Nucleus accumbens (tissue), 56 donors: Measurements from ENCODE around the gene MBOAT1.
"Not testable (repeated sequence)": the region's sequence is repeated elsewhere in the genome, so short reads cannot be mapped to it uniquely, and the experiment has no call there.

Experiments used
- DNase-seq, 56 donors: peaks; one replicate each; lab custom pipeline; 2025; lab: John Stamatoyannopoulos, UW

MBOAT1 gene, protein sequence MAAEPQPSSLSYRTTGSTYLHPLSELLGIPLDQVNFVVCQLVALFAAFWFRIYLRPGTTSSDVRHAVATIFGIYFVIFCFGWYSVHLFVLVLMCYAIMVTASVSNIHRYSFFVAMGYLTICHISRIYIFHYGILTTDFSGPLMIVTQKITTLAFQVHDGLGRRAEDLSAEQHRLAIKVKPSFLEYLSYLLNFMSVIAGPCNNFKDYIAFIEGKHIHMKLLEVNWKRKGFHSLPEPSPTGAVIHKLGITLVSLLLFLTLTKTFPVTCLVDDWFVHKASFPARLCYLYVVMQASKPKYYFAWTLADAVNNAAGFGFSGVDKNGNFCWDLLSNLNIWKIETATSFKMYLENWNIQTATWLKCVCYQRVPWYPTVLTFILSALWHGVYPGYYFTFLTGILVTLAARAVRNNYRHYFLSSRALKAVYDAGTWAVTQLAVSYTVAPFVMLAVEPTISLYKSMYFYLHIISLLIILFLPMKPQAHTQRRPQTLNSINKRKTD

DNA sequence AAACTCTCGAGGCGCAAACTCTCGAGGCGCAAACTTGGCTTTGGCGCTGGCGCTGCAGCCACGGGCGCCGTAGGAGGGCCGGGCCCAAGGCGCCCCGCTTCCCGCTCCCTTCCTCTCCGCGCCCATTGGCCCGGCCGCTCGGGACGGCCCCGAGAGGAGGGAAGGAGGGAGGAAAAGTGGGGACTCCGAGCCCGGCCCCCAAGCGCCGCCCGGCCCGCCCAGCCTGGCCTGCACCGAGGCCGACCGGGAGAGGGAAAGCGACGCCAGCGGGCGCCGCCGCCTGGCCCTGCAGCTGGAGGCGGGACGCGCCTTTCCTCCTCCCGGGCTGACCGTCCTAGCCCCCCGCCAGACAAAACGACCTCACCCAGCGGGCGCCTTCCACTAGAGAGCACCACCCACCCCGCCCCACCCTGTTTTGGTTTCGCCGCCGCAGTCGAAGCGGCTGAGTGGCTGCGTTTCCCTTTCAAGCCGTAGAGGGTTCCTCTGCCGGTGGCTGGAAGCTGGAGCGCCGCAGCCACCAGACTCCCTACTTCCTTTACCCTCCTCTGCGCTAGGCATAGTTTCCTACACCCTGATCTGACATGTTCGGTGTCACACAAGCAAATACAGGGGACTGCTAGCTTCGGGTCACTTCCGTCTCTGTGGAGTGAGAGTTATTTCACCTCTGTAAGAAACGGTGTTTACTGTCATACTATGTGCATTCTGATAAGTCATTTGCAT lies at the start of gene MBOAT1:
TSS of gene MBOAT1 (minus strand) at position 78 of the 720 bp plus-strand sequence. CDS start 235 bp downstream, outside the sequence.
- DNase-seq, result peak in 54 of 56 donors; percentile 15 to 84 (median 57)

DNA sequence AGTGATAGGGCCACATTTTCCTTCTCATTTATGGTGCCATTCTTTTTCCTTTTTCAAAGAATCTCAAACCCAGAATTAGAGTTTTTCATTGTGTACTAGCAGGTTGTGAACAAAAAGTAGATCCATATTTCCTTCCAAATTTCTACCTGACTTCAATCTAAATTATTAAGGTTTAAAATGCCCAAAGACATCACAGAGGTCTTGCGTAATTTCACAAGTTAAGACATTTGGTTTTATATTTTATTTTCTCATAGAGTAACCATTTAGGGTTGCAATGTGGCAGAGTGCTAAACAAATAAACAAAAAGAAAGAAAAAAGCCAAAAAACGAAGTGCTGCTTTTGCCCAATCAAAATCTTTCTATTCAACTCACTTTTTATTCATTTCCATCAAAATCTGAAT lies 49.4 kb upstream of the MBOAT1 start:
- no peak for DNase-seq

DNA sequence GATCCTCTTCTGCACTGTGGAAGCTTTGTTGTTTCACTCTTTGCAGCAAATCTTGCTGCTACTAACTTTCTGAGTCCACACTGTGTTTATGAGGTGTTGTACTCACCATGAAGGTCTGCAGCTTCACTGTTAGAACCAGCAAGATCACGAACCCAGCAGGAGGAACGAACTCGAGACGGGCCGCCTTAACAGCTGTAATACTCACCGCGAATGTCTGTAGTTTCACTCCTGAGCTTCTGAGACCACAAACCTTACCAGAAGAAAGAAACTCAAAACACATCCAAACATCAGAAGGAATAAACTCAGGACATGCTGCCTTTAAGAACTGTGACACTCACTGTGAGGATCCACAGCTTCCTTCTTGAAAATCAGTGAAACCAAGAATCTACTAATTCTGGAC lies 48.1 kb upstream of the MBOAT1 start:
- DNase-seq, result no peak

DNA sequence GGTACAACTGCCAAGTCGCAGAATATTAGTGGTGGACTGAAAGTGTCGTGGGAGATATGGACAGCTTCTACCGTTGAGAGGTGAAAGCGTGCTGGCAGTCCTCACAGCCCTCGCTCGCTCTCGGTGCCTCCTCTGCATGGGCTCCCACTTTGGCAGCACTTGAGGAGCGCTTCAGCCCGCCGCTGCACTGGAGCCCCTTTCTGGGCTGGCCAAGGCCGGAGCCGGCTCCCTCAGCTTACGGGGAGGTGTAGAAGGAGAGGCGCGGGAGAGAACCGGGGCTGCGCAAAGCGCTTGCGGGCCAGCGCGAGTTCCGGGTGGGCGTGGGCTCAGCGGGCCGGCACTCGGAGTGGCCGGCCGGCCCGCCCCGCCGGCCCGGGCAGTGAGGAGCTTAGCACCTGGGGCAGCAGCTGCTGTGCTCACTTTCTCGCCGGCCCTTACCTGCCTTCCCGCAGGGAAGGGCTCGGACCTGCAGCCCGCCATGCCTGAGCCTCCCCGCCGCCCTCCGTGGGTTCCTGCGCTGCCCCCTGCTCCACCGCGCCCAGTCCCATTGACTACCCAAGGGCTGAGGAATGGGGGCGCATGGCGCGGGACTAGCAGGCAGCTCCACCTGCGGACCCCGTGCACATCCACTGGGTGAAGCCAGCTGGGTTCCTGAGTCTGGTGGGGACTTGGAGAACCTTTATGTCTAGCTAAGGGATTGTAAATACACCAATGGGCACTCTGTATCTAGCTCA lies 47.2 kb upstream of the MBOAT1 start:
- DNase-seq, result no peak

DNA sequence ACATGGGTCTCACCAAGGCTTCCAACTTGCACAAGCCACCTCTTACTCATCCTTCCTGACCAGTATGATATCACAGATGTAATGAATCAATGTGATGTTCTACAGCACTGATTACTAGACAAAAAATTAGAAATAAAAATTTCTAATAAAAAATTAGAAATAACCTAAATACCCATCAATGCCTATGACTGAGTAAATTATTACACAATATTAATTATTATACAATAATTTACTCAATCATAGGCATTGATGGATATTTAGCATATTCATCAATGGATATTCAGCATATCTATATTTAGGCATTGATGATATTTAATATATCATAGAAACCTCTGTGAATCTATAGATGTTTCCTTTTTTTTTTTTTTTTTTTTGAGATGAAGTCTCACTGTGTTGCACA lies 43.2 kb upstream of the MBOAT1 start:
- no peak for DNase-seq

DNA sequence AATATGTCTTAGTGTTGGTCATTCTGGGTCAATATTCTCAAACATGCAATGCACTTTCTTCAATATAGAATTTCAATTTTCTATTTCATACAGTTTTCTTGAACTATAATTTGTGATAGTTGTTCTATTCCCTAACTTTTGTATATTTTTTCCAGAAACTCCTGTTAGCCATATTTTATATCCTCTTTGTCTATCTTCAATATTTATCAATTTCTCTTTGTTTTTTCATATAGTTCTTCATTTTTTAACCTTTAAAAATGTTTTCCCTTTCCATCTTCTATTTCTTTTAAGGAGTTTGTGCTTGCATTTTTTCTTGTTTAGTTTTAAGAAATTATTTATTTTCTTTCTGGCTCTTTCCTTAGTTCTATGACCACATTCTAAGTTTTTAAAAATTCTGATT lies 42.0 kb upstream of the MBOAT1 start:
- DNase-seq, result no peak

DNA sequence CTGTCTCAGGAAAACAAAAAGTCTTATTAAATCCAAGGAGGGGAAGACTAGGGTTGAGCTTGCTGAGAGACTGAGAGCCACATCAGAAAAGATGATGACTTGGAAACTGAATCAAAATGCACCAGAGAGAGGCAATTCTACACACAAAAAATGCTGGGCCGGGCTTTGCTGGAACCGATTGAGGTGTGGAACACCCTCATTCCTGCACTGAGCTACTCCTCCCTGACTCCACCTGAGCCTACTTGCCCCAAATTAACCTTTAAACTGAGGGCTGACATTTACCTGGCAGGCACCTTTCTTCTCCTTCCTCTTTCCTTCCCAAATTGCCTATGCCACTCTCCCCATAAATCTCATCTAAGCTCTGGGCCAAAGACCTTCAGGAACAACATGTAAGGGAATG lies 40.8 kb upstream of the MBOAT1 start:
- DNase-seq, result no peak

DNA sequence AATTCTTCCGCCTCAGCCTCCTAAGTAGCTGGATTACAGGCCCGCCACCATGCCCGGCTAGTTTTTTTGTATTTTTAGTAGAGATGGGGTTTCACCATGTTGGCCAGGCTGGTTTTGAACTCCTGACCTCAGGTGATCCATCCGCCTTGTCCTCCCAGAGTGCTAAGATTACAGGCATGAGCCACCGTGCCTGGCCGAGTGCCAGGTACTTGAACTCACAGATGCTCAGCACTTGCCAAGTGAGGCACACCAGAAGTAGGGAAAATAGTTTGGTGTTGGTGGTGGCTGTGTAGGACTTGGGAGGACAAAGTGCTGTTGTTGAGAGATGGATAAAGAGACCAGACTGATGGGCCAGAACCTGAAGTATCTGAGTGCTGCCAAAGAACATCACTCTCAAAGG lies 40.0 kb upstream of the MBOAT1 start:
- no peak for DNase-seq

DNA sequence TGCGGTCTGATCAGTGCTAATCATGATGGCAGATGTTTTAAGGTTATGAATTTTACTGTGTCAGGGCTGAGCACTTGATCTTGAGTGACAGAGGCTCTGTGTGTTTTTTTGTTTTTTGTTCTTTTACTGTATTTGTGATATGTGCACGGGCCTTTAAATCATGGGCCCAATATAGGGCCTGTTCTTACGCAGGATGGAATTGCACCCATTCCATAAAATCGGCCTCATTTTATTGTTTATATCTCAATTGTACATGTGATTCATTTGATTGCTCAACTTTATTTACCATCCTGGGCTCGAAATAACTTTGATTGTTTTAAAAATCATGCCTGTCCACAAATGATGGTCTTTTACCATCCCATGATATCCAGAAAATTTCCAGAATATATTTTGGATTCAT lies 39.3 kb upstream of the MBOAT1 start:
- no peak for DNase-seq

DNA sequence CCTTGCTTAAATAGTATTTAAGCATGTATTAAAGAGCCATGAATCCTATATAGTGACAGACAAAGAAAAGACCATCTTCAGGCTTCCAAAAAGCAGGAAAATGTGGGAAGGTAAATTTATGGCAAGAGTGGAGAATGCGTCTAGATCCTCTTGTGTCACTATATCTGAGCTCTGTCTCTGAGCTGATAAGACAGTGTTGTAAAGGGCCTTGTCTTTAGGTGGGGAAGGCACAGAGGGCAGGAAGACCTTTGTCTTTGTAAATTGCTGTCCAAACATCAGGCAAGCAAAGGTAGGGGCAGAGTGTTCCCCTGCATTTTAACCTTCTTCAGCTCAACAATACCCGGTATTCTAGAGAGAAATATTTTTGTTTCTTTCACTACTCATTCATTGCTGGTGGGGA lies 33.9 kb upstream of the MBOAT1 start:
- DNase-seq, result no peak

DNA sequence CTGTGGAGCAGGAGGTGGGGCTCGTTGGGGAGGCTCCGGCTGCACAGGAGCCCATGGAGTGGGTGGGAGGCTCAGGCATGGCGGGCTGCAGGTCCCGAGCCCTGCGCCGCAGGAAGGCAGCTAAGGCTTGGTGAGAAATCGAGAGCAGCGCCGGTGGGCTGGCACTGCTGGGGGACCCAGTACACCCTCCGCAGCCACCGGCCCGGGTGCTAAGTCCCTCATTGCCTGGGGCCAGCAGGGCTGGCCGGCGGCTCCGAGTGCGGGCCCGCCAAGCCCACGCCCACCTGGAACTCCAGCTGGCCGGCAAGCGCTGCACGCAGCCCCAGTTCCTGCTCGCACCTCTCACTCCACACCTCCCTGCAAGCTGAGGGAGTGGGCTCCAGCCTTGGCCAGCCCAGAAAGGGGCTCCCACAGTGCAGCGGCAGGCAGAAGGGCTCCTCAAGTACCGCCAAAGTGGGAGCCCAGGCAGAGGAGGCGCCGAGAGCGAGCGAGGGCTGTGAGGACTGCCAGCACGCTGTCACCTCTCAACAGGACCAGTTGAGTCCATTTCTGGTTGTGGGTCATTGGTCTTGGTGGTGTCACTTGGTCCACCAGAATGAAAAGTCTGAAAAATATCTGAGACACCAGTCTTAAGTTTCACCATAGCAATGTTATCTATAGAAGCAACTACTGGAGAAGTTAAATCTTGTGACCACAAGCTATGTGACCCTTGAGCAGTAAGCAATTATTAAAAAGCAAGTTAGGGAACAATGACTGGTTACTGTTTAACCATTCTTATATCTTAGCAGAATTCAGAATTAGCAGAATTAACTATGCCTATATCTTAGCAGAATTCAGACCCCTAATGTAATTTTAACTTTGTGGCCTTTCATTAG lies 32.8 kb upstream of the MBOAT1 start:
- DNase-seq, result not testable (repeated sequence)

DNA sequence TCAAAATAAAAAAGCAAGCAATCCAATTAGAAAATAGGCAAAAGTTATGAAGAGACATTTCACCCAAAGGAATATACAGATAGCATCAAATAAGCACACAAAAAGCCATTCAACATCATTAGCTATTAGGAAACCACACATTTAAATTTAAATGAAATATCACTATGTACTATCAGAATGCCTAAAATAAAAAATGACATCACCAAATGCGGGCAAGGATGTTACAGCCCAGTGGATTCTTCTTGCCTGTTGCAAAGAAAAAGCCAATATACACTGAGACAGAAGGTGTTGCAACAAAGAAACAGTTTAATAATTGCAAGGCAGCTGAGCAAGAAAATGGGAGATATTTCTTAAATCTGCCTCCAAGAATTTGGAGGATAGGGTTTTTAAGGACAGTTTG lies 31.0 kb upstream of the MBOAT1 start:
- DNase-seq, result no peak

DNA sequence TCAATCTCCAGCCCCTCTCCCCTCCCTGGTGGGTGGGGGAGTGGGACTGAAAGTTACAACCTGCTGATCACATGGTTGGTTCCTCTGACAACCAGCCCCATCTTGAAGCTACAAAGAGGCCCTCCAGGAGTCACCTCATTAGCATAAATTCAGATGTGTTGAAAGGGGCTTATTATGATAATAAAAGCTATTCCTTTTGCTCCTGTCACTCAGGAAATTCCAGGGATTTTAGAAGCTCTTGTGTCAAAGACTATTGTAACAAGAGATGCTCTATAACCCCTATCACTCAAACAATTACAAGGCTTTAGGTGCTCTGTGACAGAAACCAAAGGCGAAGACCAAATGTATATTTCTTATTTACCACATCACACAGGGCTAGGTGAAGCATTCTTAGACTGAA lies 30.1 kb upstream of the MBOAT1 start:
- no peak for DNase-seq

DNA sequence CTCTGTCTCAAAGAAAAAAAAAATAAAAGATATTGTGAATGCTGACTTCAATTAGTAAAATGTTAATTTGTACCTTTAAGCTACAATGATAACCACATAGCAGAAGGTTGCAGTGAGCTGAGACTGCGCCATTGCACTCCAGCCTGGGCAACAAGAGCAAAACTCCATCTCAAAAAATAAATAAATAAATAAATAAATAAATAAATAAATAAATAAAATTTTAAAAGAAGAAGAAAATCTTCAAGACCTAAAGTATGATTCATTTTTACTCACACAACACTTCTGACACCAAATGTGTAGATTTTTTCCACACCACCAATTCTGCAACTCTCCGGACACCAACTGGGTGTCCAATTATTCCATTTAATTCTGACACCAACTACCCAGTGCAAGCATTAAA lies 28.8 kb upstream of the MBOAT1 start:
- no peak for DNase-seq

DNA sequence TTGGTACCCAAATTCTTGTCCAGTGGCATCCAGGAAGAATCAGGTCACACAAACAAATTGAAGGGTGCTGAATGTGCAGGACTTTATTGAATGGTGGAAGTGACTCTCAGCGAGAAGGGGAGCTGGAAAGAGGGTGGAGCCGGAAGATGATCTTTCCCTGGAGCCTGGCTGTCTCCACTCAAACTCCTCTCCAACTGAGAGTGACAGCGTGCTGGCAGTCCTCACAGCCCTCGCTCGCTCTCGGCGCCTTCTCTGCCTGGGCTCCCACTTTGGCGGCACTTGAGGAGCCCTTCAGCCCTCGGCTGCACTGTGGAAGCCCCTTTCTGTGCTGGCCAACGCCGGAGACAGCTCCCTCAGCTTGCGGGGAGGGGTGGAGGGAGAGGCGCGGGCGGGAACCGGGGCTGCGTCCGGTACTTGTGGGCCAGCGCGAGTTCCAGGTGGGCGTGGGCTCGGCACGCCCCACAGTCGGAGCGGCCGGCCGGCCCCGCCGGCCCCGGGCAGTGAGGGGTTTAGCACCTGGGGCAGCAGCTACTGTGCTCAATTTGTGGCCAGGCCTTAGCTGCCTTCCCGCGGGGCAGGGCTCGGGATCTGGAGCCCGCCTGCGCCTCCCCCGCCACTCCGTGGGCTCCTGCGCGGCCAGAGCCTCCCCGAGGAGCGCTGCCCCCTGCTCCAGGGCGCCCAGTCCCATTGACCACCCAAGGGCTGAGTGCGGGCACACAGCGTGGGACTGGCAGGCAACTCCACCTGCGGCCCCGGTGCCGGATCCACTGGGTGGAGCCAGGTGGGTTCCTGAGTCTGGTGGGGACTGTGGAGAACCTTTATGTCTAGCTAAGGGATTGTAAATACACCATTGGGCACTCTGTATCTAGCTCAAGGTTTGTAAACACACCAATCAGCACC lies 26.7 kb upstream of the MBOAT1 start:
- no peak for DNase-seq

DNA sequence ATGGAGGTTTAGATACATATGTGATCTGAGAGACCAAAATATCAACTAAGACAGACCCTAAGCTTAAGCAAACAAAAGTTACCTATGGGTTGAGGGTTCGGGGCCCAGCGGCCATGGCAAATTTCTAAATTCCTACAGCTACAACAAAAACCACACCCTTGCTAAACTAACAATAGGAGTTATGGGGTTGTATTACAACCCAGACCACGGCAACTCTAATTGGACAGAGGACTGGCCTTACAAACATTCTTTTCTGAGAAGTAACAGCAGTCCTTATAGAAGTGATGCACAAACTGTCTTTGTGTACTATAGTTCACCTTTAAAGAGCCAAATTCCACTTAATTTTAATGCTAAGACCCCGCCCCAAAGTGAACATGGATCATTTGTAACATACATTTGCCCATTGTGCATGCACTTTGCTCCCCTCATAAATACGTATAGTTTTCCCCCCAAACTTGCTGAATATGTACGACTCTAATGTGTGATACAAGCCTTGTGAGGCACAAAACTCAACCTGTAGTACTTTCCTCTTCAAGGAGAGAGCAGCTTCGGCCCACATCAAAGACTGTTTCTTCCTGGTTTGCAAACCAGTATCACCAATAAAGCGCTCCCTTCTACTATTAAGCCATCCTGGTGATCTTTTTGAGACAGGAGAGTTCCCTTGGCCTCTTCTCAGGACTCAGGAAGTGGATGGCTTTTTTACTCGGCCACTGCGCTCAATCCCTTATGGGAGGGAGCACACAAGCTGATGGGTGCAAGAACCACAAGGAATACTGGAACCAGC lies 25.6 kb upstream of the MBOAT1 start:
- DNase-seq, result no peak

DNA sequence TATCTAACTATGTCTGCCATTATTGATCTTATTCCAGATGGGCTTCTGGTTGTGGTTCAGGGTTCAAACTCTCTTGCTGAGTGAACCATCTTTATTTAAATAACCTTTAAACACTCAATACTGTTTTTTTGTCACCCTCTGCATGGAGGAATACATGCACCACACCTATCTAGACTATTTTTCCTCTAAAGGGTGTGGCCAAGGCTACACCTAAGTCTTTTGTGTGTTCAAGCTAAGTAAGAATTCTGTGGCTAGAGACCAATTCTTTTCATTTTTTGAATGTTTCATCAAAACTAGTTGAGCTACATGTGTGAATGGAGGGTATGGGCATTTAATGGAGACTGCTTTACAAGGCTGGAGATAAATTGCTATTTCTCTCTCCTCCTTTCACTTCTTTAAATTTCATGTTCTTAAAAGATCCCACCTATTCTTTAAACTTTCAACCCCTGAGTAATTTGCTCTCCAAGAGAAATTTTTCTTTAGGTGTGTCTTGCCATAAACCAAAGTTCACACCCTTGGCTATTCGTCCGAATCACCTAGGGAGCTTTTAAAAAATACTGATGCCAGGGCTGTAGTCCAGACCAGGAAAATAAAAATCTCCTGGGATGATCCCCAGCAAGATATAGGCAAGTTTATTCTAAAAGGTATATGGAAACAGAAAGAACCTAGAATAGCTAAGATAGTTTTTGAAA lies 24.8 kb upstream of the MBOAT1 start:
- no peak for DNase-seq

DNA sequence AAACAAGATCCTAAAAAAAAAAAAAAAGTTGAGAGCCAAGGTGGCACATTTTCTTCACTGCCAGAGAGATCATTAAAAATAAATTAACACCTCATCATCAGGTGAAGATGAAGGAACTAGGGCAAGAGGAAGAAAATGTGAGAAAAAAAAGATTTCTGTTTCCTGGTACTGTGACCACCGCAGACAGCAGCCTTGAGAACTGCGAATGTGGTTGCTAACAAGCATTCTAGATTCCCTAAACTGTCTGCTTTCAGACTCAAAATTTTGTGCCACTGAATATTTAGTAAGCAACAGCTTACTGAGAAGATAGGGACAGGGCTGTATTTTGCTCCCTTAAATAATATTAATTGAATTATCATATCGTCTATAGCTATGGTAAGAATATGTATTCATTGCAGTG lies 24.1 kb upstream of the MBOAT1 start:
- DNase-seq, result no peak
